ENCODE data around the gene MUC5B. TPM values are rescaled to one million over a fixed set of nuclear protein-coding genes. Genes with fewer than 3 reads are reported as not detected.

The MUC5B gene
- total and polyA plus RNA-seq, 8 donors: 0.06 to 33.4 (median 0.27) TPM

DNA sequence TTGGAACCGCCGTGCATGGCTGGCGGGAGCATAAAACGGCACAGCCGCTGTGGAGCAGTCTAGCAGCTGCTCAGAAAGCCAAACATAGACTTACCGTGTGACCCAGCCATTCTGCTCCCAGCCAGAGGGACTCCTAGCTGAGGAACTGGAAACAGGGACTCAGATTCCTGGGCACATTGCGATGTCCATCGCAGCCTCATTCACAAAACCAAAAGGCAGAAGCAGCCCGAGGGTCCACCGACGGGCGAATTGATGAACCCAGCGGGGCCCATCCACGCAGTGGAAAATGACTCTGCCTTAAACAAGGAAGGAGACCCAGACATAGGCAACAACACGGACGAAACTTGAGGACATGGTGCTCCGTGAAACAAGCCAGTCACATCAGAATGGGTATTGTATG, 5.7 kb upstream of the MUC5B start:
- ATAC-seq (no peak), DNase-seq (peak in 1 of 4 donors; percentile 43)
- intact Hi-C loops (cut with DNase I): no loop called here
- Histone ChIP-seq H3K36me3 (no peaks in the 10 kb centered on the region), H3K27me3 (peaks cover 0 to 47% of the 10 kb centered on the region in 2 donors), H3K27ac (no peak overlapping the region), H3K9me3 (peaks cover 0 to 10% of the 10 kb centered on the region in 2 donors), H3K4me3 (no peak overlapping the region), H3K4me1 (no peaks in the 10 kb centered on the region)
- TF ChIP-seq, protein P1, sequence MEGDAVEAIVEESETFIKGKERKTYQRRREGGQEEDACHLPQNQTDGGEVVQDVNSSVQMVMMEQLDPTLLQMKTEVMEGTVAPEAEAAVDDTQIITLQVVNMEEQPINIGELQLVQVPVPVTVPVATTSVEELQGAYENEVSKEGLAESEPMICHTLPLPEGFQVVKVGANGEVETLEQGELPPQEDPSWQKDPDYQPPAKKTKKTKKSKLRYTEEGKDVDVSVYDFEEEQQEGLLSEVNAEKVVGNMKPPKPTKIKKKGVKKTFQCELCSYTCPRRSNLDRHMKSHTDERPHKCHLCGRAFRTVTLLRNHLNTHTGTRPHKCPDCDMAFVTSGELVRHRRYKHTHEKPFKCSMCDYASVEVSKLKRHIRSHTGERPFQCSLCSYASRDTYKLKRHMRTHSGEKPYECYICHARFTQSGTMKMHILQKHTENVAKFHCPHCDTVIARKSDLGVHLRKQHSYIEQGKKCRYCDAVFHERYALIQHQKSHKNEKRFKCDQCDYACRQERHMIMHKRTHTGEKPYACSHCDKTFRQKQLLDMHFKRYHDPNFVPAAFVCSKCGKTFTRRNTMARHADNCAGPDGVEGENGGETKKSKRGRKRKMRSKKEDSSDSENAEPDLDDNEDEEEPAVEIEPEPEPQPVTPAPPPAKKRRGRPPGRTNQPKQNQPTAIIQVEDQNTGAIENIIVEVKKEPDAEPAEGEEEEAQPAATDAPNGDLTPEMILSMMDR (IDR thresholded peaks at IDR 0.05): no peak

DNA sequence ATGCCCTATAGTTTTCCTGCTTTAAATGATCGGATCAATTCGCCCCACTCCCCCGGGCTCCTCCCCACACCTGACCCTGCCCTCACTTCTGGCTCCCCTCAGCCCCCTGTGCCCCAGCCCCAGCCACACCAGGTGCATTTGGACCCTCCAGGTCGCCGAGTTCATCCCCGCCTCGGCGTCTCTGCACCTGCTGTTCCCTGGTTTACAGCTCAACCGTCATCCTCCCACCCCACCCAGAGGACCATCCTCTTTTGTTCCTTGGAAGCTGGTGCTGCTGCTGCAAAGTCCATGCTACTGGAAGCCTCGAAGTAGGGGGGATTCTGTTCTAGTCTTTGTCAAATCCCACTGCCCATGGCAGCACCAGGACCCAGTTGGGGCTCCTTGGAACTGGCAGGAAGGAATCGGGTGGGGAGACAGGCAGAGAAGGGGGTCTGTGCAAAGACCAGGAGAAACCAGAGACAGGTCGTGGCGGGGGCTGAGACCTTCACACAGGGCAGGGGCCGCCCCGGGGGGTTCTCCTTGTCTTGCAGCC, 4.5 kb upstream of the MUC5B start:
- H3K27me3 ChIP-seq: peaks cover 0 to 58% of the 10 kb centered on the region in 2 donors
- DNase-seq: peak in 1 of 4 donors; percentile 55
- no peaks in the 10 kb centered on the region for H3K4me1 ChIP-seq
- no peaks in the 10 kb centered on the region for H3K9me3 ChIP-seq
- no peak for ATAC-seq
- no peaks in the 10 kb centered on the region for H3K36me3 ChIP-seq
- H3K4me3 ChIP-seq: no peak overlapping the region
- no peak overlapping the region for H3K27ac ChIP-seq
- TF ChIP-seq, protein P1 (IDR thresholded peaks at IDR 0.05): no peak
- intact Hi-C loops (cut with DNase I): no loop called here

DNA sequence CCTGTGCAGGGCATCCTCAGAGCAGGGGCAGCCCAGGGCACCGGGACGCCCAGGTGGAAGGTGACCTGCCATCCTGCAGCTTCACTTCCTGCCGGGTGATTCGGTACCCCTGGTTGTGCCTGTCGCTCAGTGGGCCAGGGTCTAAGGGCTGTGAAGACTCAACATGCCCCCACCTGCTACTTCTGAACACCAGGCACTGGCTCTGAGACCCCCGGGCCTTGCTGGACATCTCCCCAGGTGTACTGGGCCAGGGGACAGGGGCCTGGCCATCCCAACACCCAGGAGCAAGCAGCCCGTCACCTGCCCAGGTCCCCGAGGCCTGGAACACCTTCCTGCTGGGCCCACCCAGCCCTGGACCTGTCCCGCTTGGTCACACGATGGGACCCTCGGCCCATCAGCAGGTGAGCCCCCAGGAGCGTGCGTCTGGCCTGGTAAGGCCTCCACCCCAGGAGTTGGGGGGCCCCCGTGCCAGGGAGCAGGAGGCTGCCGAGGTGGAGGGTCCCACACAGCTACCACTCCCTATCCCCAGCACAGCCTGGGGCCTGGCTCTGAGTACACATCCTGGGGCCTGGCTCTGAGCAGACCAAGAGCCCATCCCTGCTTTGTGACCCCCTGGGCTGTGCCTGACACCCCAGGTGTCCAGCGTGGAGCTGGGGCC, 3.9 kb upstream of the MUC5B start:
- peak in 1 of 4 donors; percentile 75 for DNase-seq

DNA sequence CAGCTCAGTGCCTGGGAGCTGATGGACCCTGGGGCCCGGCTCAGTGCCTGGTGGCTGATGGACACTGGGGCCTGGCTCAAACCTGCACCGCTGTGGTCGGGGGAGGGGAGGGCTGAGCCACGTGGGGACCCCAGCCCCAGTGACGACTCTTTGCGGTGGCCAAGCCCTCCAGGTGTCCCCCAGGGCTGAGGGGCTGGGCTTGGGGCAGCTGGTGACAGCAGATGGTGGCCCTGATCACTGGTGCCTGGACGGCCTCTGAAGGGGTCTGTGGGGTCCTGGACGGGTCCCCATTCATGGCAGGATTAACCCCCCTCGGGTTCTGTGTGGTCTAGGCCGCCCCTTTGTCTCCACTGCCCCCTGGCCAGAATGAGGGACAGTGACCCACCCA, 3.4 kb upstream of the MUC5B start:
- no peak overlapping the region for H3K4me3 ChIP-seq
- H3K27ac ChIP-seq: no peak overlapping the region
- DNase-seq: peak in 1 of 4 donors; percentile 57
- peaks cover 0 to 69% of the 10 kb centered on the region in 2 donors for H3K27me3 ChIP-seq
- intact Hi-C loops (cut with DNase I): no loop called here
- ATAC-seq: no peak
- TF ChIP-seq, protein P1 (IDR thresholded peaks at IDR 0.05): no peak
- H3K4me1 ChIP-seq: no peaks in the 10 kb centered on the region
- no peaks in the 10 kb centered on the region for H3K36me3 ChIP-seq
- H3K9me3 ChIP-seq: no peaks in the 10 kb centered on the region

More for the DNA sequence above, 3.9 kb upstream of the MUC5B start:
- ATAC-seq: no peak
- Histone ChIP-seq H3K27ac (no peak overlapping the region), H3K4me1 (no peaks in the 10 kb centered on the region), H3K4me3 (no peak overlapping the region), H3K36me3 (no peaks in the 10 kb centered on the region), H3K27me3 (peaks cover 0 to 64% of the 10 kb centered on the region in 2 donors), H3K9me3 (no peaks in the 10 kb centered on the region)
- TF ChIP-seq, protein P1 (IDR thresholded peaks at IDR 0.05): no peak
- intact Hi-C loops (cut with DNase I): no loop called here

DNA sequence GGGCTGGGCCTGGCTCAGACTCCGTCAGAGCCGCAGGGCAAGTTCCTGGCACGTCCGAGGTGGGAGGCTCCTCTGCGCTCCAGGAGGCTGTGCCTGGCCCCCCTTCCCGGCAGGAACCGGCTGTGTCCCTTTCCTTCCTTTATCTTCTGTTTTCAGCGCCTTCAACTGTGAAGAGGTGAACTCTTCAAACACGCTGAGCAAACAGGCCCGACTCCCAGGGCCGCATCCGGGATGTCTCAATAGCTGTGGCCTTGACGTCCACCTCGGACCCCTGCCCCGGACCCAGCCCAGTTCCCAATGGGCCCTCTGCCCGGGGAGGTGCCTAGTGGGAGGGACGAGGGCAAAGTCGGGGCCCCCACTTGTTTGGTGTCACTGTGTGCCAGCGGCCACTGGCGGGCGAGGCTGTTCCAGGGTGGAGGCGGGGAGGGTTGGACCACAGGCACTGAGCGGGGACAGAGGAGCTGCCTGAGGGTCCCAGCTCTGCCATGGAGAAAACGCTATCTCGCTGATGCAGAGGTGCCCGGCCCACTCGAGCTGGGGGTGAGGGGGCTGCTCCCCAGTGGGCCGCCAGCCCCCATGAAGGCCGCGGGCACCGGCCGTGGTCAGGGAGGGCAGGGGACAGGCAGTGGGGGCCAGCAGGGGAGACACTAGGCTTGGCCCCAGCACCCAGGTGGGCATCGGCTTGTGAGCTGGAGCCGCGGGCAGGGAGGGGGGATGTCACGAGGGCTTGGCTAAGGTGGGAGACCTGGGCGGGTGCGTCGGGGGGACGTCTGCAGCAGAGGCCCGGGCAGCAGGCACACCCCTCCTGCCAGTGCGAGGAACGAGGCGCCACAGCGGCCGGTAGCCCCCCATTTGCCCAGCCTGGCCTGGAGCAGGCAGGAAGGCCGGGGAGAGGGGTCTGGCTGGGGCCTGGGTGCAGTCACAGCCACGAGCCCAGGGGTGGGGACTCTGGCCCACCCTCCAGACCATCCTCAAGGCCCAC, 2.7 kb upstream of the MUC5B start:
- no peak for ATAC-seq
- H3K27ac ChIP-seq: no peak overlapping the region

More for the DNA sequence above, 2.7 kb upstream of the MUC5B start:
- H3K4me3 ChIP-seq: no peak overlapping the region
- intact Hi-C loops (cut with DNase I): no loop called here
- TF ChIP-seq, protein P1 (IDR thresholded peaks at IDR 0.05): no peak
- H3K36me3 ChIP-seq: no peaks in the 10 kb centered on the region
- H3K4me1 ChIP-seq: no peaks in the 10 kb centered on the region
- DNase-seq: peak in 2 of 4 donors; percentile 56 to 70
- H3K9me3 ChIP-seq: no peaks in the 10 kb centered on the region
- peaks cover 0 to 76% of the 10 kb centered on the region in 2 donors for H3K27me3 ChIP-seq
